ENCODE data around the gene PSENEN. TPM values are rescaled to one million over a fixed set of nuclear protein-coding genes. Genes with fewer than 3 reads are reported as not detected.

Gene PSENEN
- total and polyA plus RNA-seq, 11 donors: 25.2 to 95.1 (median 42.3) TPM

- H3K4me3 ChIP-seq: no peak overlapping the region
- H3K36me3 ChIP-seq: peaks cover 13 to 98% (median 89%) of the 10 kb centered on the region in 9 donors
- H3K9me3 ChIP-seq: no peaks in the 10 kb centered on the region
- peaks cover 0 to 11% (median under 1%) of the 10 kb centered on the region in 12 donors for H3K4me1 ChIP-seq
- 96 to 97% (median 96%) methylated on average over 12 of the region's 12 CpGs for WGBS, 4 donors
- H3K27me3 ChIP-seq: no peaks in the 10 kb centered on the region
- no peak overlapping the region for H3K27ac ChIP-seq
- ATAC-seq (no peak), DNase-seq (no peak)
- intact Hi-C loops (cut with DNase I): no loop called here
- TF ChIP-seq POLR2A (IDR thresholded peaks at IDR 0.05) (no peak), CTCF (IDR thresholded peaks at IDR 0.05) (no peak)
These were observed 20.9 kb upstream of the PSENEN start for GRCh38 chr19:35724560-35724959.

GRCh38 chr19:35725216-35725861 is 20.1 kb upstream of the PSENEN start:
- intact Hi-C loops (cut with DNase I): no loop called here
- no peaks in the 10 kb centered on the region for H3K27me3 ChIP-seq
- WGBS, 4 donors: 94 to 96% (median 95%) methylated on average over 22 to 23 of the region's 23 CpGs
- ATAC-seq: no peak
- no peak for DNase-seq
- no peaks in the 10 kb centered on the region for H3K9me3 ChIP-seq
- H3K27ac ChIP-seq: no peak overlapping the region
- H3K36me3 ChIP-seq: peaks cover 13 to 98% (median 91%) of the 10 kb centered on the region in 9 donors
- H3K4me1 ChIP-seq: peaks cover 0 to 4% (median 0%) of the 10 kb centered on the region in 12 donors
- TF ChIP-seq POLR2A (IDR thresholded peaks at IDR 0.05): no peak
- TF ChIP-seq CTCF (IDR thresholded peaks at IDR 0.05): no peak
- no peak overlapping the region for H3K4me3 ChIP-seq

- TF ChIP-seq POLR2A (IDR thresholded peaks at IDR 0.05) (no peak), CTCF (IDR thresholded peaks at IDR 0.05) (no peak)
- ATAC-seq (no peak), DNase-seq (no peak)
- intact Hi-C loops (cut with DNase I): no loop called here
- WGBS, 4 donors: 93 to 96% (median 96%) methylated on average over 20 to 25 of the region's 25 CpGs
- Histone ChIP-seq H3K36me3 (peaks cover 13 to 100% (median 100%) of the 10 kb centered on the region in 9 donors), H3K27ac (no peak overlapping the region), H3K4me1 (no peaks in the 10 kb centered on the region), H3K4me3 (no peak overlapping the region), H3K9me3 (no peaks in the 10 kb centered on the region), H3K27me3 (no peaks in the 10 kb centered on the region)
These were observed 18.1 kb upstream of the PSENEN start for GRCh38 chr19:35727053-35727955.
